MV-4-11 (cell line): ENCODE results near the gene EEPD1.
"Not testable (repeated sequence)": the region's sequence is repeated elsewhere in the genome, so short reads cannot be mapped to it uniquely, and the experiment has no call there.

Experiments
- DNase-seq: peaks from one replicate; lab custom pipeline; 2025; lab: John Stamatoyannopoulos, UW

EEPD1 gene

DNA sequence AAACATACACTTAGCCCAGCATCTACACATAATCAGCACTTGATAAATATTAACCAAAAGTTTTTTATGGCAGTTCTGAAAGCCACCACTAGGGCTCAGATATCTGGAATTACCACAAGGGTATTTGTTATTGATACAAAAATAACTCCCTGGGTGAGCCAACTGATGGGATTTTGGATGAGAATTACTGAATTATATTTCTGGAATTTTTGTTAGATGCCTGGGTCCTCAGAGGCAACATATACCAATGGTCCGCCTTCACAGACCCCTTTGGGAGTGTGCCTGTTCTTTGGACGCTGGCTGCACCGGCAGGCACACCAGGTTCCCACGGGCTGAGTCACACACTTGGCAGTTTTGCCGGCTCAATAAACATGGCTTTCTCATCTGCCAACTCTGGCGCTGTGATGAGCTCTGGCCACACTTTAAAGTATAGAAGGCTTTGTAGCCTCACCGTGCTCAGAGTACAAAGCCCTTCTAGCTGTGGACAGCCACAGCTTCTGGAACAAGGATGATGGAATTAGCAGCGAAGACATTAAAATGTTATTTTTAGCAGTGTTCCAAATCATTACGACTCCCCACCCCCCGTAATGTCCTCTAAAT is 24.5 kb upstream of the EEPD1 start:
- no peak for DNase-seq

GRCh38 chr7:36129048-36129534 is 24.0 kb upstream of the EEPD1 start:
- DNase-seq = no peak

DNA sequence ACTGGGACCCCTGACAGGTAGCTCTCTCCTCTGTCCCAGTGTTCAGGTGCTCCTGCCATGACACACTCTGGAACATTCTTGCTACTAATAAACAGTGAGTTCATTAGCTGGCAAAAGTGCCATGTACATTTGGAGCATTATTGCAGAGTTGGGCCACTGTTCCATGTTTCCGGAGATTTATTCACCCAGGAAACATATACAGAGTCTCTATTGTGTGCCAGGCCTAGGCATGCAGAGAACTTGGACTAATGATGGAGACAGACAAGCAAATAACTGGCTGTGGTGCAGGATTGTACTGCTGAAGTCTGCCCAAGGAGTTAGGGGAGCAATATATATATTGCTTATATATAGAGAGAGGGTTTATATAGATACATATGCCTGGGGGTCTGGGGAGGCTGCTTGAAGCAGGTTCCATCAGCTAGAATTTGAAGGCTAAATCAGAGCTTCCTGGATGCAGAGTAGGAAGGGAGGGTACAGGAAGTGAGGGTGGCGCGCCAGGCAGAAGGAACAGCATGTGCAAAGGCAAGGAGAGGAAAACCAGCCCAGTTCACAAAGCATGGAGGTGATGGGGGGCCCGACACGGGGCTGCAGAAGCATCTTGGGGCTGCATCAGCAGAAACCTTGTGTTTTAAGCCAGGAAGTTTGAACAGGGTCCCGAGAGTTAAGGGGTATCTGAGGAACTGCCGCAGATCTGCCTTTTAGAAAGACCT is 22.7 kb upstream of the EEPD1 start:
- no peak for DNase-seq

DNA sequence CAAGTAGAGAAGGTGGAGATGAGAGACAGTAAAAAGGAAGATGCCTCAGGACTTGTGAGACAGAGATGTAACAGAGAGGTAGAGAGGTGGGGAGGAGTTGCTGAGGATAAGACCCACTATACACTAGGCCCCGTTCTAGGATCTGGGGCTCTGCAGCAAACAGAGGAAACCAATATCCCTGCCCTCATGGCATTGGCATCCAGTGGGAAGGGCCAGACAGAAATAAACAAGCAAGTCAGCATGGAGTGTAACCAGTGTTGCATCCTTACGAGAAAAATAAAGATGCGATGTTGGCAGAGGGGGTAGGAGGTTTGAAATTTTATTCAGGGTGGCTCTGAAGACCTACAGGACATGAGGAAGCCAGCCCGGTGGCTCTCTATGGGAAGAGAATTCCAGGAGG is 22.0 kb upstream of the EEPD1 start:
- DNase-seq = no peak

- DNase-seq = no peak
Measured at GRCh38 chr7:36131499-36131898, 21.6 kb upstream of the EEPD1 start.

- DNase-seq = no peak
Measured at GRCh38 chr7:36132012-36132411, 21.0 kb upstream of the EEPD1 start.

GRCh38 chr7:36135700-36136099 is 17.4 kb upstream of the EEPD1 start:
- DNase-seq = no peak

- no peak for DNase-seq
Measured at GRCh38 chr7:36137258-36137657, 15.8 kb upstream of the EEPD1 start.

GRCh38 chr7:36137754-36138153 is 15.3 kb upstream of the EEPD1 start:
- DNase-seq = no peak

DNA sequence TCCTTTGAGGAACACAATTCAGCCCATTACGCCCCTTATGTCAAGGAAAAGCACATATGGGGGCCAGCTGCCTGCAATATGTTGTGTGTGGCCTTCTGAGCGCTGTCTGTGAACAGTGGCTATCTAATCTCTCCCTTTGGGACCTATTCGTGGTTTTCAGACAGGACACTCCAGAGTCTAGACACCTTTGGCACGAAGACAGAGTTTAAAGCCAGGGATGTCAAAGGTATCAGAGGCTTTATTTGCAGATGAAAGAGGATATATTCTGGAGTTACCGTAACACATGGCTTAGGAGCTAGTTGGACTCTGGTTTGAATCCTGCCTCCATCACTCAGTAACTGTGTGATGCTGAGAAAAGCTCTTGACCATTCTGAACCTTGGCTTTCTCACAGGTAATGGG is 14.8 kb upstream of the EEPD1 start:
- no peak for DNase-seq

GRCh38 chr7:36141351-36141750 is 11.7 kb upstream of the EEPD1 start:
- no peak for DNase-seq

DNA sequence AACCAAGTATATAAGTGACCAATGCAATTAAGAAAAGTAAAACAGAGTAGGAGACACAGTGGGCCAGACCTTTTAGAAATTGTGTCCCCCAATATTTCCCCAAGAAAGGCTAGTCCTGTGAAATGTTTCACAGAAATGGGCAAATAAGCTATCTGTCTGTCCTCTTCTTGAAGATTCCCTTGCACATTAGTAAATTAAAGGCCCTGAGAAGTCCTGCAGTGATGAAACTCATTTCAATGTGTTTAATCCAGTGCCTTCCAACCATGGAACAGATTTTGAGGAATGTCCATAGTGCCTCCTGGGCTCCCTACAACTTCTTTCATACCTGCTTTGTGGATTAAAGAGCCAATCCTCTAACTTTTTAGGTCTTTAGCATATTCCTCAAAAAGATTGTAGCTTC is 11.2 kb upstream of the EEPD1 start:
- no peak for DNase-seq

DNA sequence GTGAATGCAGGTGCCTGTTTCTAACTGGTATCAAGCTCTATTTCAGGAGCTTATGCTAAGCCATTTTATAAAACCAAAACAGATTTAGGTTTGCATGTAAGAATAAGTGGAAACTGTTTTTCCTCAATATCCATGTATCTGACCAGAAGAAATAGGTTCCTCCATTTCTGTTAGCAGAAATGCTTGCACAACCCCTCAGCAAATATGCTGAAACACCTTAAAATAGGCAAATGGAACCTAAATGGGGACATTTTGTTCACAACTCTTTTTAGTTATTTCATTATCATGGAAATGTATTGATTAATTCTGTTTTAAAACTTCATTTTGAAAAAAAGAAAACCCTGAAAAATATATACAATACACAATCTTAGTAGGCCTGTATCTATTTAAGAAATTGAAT is 8.9 kb upstream of the EEPD1 start:
- no peak for DNase-seq

- no peak for DNase-seq
Measured at GRCh38 chr7:36145686-36146085, 7.4 kb upstream of the EEPD1 start.

DNA sequence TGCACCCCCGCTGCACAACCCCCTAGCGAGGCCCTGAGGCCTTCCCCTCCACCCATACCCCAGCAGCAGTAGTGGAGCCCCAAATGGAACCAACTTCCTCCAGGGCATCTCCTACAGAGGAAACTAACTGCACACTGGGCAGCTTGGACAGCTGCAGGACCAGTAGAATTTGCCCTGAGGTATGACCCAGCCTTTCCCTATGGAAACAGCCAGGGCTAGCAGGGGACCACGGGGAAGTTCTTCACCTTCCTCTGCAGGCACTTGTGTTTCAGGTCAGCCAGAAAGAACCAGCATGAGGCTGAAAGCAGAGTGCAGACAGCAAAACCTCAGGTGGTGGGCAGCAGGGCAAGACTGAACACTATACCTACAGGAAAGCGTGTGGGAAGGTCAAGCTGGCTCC is 5.7 kb upstream of the EEPD1 start:
- no peak for DNase-seq

GRCh38 chr7:36148422-36149065 is 4.5 kb upstream of the EEPD1 start:
- peak; percentile 85 for DNase-seq

- not testable (repeated sequence) for DNase-seq
Measured at GRCh38 chr7:36149240-36149639, 3.8 kb upstream of the EEPD1 start.

- DNase-seq = no peak
Measured at GRCh38 chr7:36149694-36150452, 3.2 kb upstream of the EEPD1 start.

DNA sequence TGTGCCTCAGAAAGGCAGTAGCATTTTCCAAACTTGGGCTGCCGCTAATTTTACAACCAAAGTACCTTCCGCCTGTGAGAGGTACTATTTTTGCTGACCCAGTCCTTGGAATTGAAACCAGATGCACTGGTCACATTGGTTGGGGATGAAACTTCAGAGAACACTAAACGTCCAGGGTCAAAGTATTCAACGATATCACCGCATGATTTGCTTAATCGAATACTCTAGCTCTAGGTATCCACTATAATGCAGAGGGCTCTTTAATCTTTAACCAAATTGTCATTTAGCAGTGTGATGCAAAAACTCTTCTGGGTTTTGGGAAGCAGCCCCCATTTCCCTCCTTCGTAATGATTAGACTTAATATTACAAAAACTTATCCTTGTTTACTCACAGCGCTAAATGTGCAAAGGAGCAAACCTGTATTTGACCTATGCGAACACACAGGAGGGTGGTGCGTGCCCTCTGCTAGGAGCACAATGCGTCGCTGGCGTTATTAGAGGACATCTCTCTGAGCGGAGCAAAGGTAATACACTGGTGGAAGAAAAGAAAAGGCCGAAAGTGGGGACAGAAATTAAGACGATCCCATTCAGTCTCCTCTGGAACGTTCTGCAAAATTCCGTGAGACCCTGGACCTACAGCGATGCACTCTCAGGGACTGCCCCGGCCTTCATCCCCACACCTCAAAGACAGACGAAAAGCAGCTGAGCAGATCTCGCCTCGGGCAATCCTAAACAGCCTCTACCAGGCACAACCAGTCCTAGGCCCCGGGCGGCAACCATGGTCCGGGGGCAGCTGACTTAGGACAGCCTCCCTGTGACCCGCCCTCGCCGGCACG is 916 bp upstream of the EEPD1 start:
- DNase-seq = no peak

- no peak for DNase-seq
Measured at GRCh38 chr7:36153571-36154097, 580 bp downstream of the EEPD1 start.
